ENCODE measurements around the gene THSD7A. TPM values are rescaled to one million over a fixed set of nuclear protein-coding genes. Genes with fewer than 3 reads are reported as not detected.

The THSD7A gene
- polyA plus RNA-seq, 1 donor (not counting 4 experiments of a cell fraction or from before 2014, with no cell fraction given), result not detected

GRCh38 chr7:11706666-11707605, 125.1 kb downstream of the THSD7A start:
- H3K4me3 ChIP-seq (ENCODE audit: control insufficient read depth in 2 of 3, extremely low read depth in 1 of 3, insufficient read depth in 2 of 3, low read depth in 1 of 3, low read length in 3 of 3), result no peak overlapping the region
- H3K9me3 ChIP-seq (ENCODE audit: control insufficient read depth, low read depth, low read length), result no peaks in the 10 kb centered on the region
- no peaks in the 10 kb centered on the region for H3K27me3 ChIP-seq (ENCODE audit: control insufficient read depth, extremely low read depth, insufficient read depth, low read length)
- TF ChIP-seq EZH2 (IDR thresholded peaks at IDR 0.05; ENCODE audit: low read length) (no peak), CTCF (optimal IDR thresholded peaks at IDR 0.05 in 1 of 3, IDR thresholded peaks at IDR 0.05 in 1 of 3, conservative IDR thresholded peaks at IDR 0.05 in 1 of 3; ENCODE audit: extremely low read depth in 1 of 3, insufficient read depth in 2 of 3, low read length in 3 of 3) (no peak)
- no peaks in the 10 kb centered on the region for H4K20me1 ChIP-seq (ENCODE audit: control insufficient read depth, extremely low read depth, insufficient read depth, low read length)
- no peak overlapping the region for H3K4me2 ChIP-seq (ENCODE audit: control insufficient read depth, extremely low read depth, insufficient read depth, low read depth, low read length)
- H3K36me3 ChIP-seq (ENCODE audit: control insufficient read depth in 2 of 2, extremely low read depth in 1 of 2, insufficient read depth in 2 of 2, low read length in 2 of 2), result no peaks in the 10 kb centered on the region
- DNase-seq (ENCODE audit: low read depth, low spot score) (no peak), FAIRE-seq (no peak)
- H2AFZ ChIP-seq (ENCODE audit: control insufficient read depth, low read length), result no peak overlapping the region
- no peaks in the 10 kb centered on the region for H3K9me1 ChIP-seq (ENCODE audit: control insufficient read depth, extremely low read depth, insufficient read depth, low read length)
- H3K9ac ChIP-seq (ENCODE audit: control insufficient read depth, extremely low read depth, insufficient read depth, low read length), result no peak overlapping the region
- dilution Hi-C loops (cut with MboI; ENCODE audit: extremely low pct_ligation_motif_present, low sequenced_read_pairs), result no loop called here
- no peak overlapping the region for H3K27ac ChIP-seq (ENCODE audit: control insufficient read depth, insufficient read depth, low read length)
- H3K4me1 ChIP-seq (ENCODE audit: control insufficient read depth, extremely low read depth, insufficient read depth, low read length), result no peaks in the 10 kb centered on the region
- H3K79me2 ChIP-seq (ENCODE audit: control insufficient read depth, insufficient read depth, low read length), result no peaks in the 10 kb centered on the region

- Histone ChIP-seq H3K4me3 (ENCODE audit: control insufficient read depth in 2 of 3, extremely low read depth in 1 of 3, insufficient read depth in 2 of 3, low read depth in 1 of 3, low read length in 3 of 3) (no peak overlapping the region), H2AFZ (ENCODE audit: control insufficient read depth, low read length) (no peak overlapping the region), H3K9ac (ENCODE audit: control insufficient read depth, extremely low read depth, insufficient read depth, low read length) (no peak overlapping the region), H3K9me1 (ENCODE audit: control insufficient read depth, extremely low read depth, insufficient read depth, low read length) (no peaks in the 10 kb centered on the region), H3K4me1 (ENCODE audit: control insufficient read depth, extremely low read depth, insufficient read depth, low read length) (no peaks in the 10 kb centered on the region), H4K20me1 (ENCODE audit: control insufficient read depth, extremely low read depth, insufficient read depth, low read length) (no peaks in the 10 kb centered on the region), H3K27ac (ENCODE audit: control insufficient read depth, insufficient read depth, low read length) (no peak overlapping the region), H3K79me2 (ENCODE audit: control insufficient read depth, insufficient read depth, low read length) (no peaks in the 10 kb centered on the region), H3K36me3 (ENCODE audit: control insufficient read depth in 2 of 2, extremely low read depth in 1 of 2, insufficient read depth in 2 of 2, low read length in 2 of 2) (no peaks in the 10 kb centered on the region), H3K27me3 (ENCODE audit: control insufficient read depth, extremely low read depth, insufficient read depth, low read length) (no peaks in the 10 kb centered on the region), H3K4me2 (ENCODE audit: control insufficient read depth, extremely low read depth, insufficient read depth, low read depth, low read length) (no peak overlapping the region), H3K9me3 (ENCODE audit: control insufficient read depth, low read depth, low read length) (no peaks in the 10 kb centered on the region)
- no peak for FAIRE-seq
- no peak for TF ChIP-seq EZH2 (IDR thresholded peaks at IDR 0.05; ENCODE audit: low read length)
- no peak for TF ChIP-seq CTCF (optimal IDR thresholded peaks at IDR 0.05 in 1 of 3, IDR thresholded peaks at IDR 0.05 in 1 of 3, conservative IDR thresholded peaks at IDR 0.05 in 1 of 3; ENCODE audit: extremely low read depth in 1 of 3, insufficient read depth in 2 of 3, low read length in 3 of 3)
- dilution Hi-C loops (cut with MboI; ENCODE audit: extremely low pct_ligation_motif_present, low sequenced_read_pairs), result no loop called here
- DNase-seq (ENCODE audit: low read depth, low spot score), result no peak
These were observed 128.2 kb downstream of the THSD7A start for GRCh38 chr7:11703829-11704228.

All from keratinocyte (primary cell).